ENCODE data around the gene TMEM269.

The TMEM269 gene

GRCh38 chr1:42837709-42838108, 52.9 kb downstream of the TMEM269 start:
- POLR2A ChIA-PET (ENCODE audit: low non-redundant PET): no interaction called here
- DNase-seq (ENCODE audit: low spot score): no peak
- no peak overlapping the region for H3K27ac ChIP-seq
- TF ChIP-seq CTCF (conservative IDR thresholded peaks at IDR 0.05; ENCODE audit: low read depth): no peak
- CTCF ChIA-PET: no interaction called here

GRCh38 chr1:42838482-42839190, 53.8 kb downstream of the TMEM269 start:
- ChIA-PET POLR2A (ENCODE audit: low non-redundant PET) (interaction anchor here (0.6 kb wide), 1 partner anchor 19 kb away, joined by 3 read pairs; no protein-coding TSS in a partner anchor), CTCF (no interaction called here)
- no peak for TF ChIP-seq CTCF (conservative IDR thresholded peaks at IDR 0.05; ENCODE audit: low read depth)
- H3K27ac ChIP-seq: no peak overlapping the region
- no peak for DNase-seq (ENCODE audit: low spot score)

- no peak for DNase-seq (ENCODE audit: low spot score)
- CTCF ChIA-PET: no interaction called here
- TF ChIP-seq CTCF (conservative IDR thresholded peaks at IDR 0.05; ENCODE audit: low read depth): no peak
- POLR2A ChIA-PET (ENCODE audit: low non-redundant PET): no interaction called here
- no peak overlapping the region for H3K27ac ChIP-seq
Measured at GRCh38 chr1:42841010-42841409, 56.2 kb downstream of the TMEM269 start.

GRCh38 chr1:42841440-42842147, 56.8 kb downstream of the TMEM269 start:
- POLR2A ChIA-PET (ENCODE audit: low non-redundant PET): no interaction called here
- no peak for DNase-seq (ENCODE audit: low spot score)
- CTCF ChIA-PET: interaction anchor here (0.6 kb wide), 1 partner anchor 90 kb away, joined by 4 read pairs; no protein-coding TSS in a partner anchor
- H3K27ac ChIP-seq: no peak overlapping the region
- TF ChIP-seq CTCF (conservative IDR thresholded peaks at IDR 0.05; ENCODE audit: low read depth): no peak

GRCh38 chr1:42844592-42845140, 59.9 kb downstream of the TMEM269 start:
- DNase-seq (ENCODE audit: low spot score): no peak
- H3K27ac ChIP-seq: no peak overlapping the region
- ChIA-PET POLR2A (ENCODE audit: low non-redundant PET) (no interaction called here), CTCF (interaction anchor here (0.6 kb wide), 1 partner anchor 13 kb away, joined by 5 read pairs; no protein-coding TSS in a partner anchor)
- TF ChIP-seq CTCF (conservative IDR thresholded peaks at IDR 0.05; ENCODE audit: low read depth): no peak

- H3K27ac ChIP-seq: no peak overlapping the region
- CTCF ChIA-PET: no interaction called here
- POLR2A ChIA-PET (ENCODE audit: low non-redundant PET): no interaction called here
- TF ChIP-seq CTCF (conservative IDR thresholded peaks at IDR 0.05; ENCODE audit: low read depth): no peak
- DNase-seq (ENCODE audit: low spot score): no peak
Measured at GRCh38 chr1:42845193-42845592, 60.4 kb downstream of the TMEM269 start.

All from RWPE1 (cell line).